Gastrocnemius medialis (tissue), 4 donors: Measurements from ENCODE around the gene CACNA1B. TPM values are rescaled to one million over a fixed set of nuclear protein-coding genes. Genes with fewer than 3 reads are reported as not detected.
"Not testable (repeated sequence)": the region's sequence is repeated elsewhere in the genome, so short reads cannot be mapped to it uniquely, and the experiment has no call there.

Experiments used
- ATAC-seq, 2 donors: fragments of 150-250 bp; one replicate each; pipeline ENCODE4 v1.9.1; 2016
- DNase-seq, 2 donors: peaks; one replicate each; pipeline ENCODE4 v3.0.0-alpha.2; 2019
- H3K27ac ChIP-seq, 4 donors: fragments of 200-600 bp; sonication (generic); 1 replicate in 1 of 4; 2 replicates in 3 of 4; pipeline ENCODE4 v1.5.1; 2016 to 2018; ENCODE audit warnings: mild to moderate bottlenecking in 2 of 4, moderate library complexity in 1 of 4
- H3K27me3 ChIP-seq, 3 donors: fragments of 200-600 bp; sonication (generic) in 2 of 3; 1 replicate in 1 of 3; 2 replicates in 2 of 3; pipeline versions ENCODE4 v1.5.1 to v1.6.0; 2016 to 2019; ENCODE audit warnings: mild to moderate bottlenecking in 1 of 3, moderate library complexity in 1 of 3
- H3K36me3 ChIP-seq, 2 donors: fragments of 200-600 bp; sonication (generic) in 1 of 2; one replicate each; pipeline ENCODE4 v1.5.1; 2017 to 2018
- H3K4me1 ChIP-seq, 2 donors: fragments of 200-600 bp; sonication (generic) in 1 of 2; one replicate each; pipeline ENCODE4 v1.5.1; 2016 to 2017; ENCODE audit warnings: mild to moderate bottlenecking in 2 of 2
- H3K4me3 ChIP-seq, 4 donors: fragments of 200-600 bp; sonication (generic) in 3 of 4; 1 replicate in 1 of 4; 2 replicates in 3 of 4; pipeline ENCODE4 v1.5.1; 2016 to 2019; ENCODE audit warnings: mild to moderate bottlenecking in 2 of 4
- H3K9me3 ChIP-seq, 3 donors: fragments of 200-600 bp; sonication (generic) in 2 of 3; 1 replicate in 1 of 3; 2 replicates in 2 of 3; pipeline ENCODE4 v1.5.1; 2016 to 2019
- in situ Hi-C, 4 donors: fragments of 200-750 bp; cut with MboI; loops; one replicate each; pipeline versions ENCODE4 v1.15.0 to v1.8.0; 2017; ENCODE audit warnings: low sequenced_read_pairs in 4 of 4
- intact Hi-C: fragments of 100-400 bp; cut with DNase I; formaldehyde crosslinking; loops from one replicate; pipeline ENCODE4 v1.15.1; 2023; ENCODE audit warnings: low total_unique reads
- microRNA counts, 2 donors: library from miRNA; unstranded; fragments of <30 nt; microRNA quantifications; one replicate each; lab custom pipeline; 2016
- microRNA-seq, 2 donors: library from miRNA; unstranded; fragments of <30 nt; microRNA quantifications; one replicate each; pipeline ENCODE4, GENCODE V29; 2016; ENCODE audit warnings: borderline replicate concordance in 2 of 2
- total RNA-seq, 4 donors: library from RNA; depleted of rRNA; stranded (reverse); fragments of >200 nt; gene quantifications; one replicate each; pipeline versions ENCODE4 v1.1.0 to v1.2.3, GENCODE V29; 2016
- TF ChIP-seq, protein P1 (sequence below), 5 experiments: fragments of 450-650 bp in 3 of 5; fragments of 200-600 bp in 2 of 5; sonication (generic) in 2 of 5; IDR thresholded peaks in 4 of 5; conservative IDR thresholded peaks in 1 of 5; 1 replicate in 4 of 5; 2 replicates in 1 of 5; pipeline ENCODE4 v1.5.1; 2016 to 2019; ENCODE audit warnings: antibody characterized with exemption in 5 of 5, mild to moderate bottlenecking in 3 of 5, moderate library complexity in 3 of 5

CACNA1B gene
- total RNA-seq, 4 donors from 2014 or later: 0.07 TPM; not detected in 3

DNA sequence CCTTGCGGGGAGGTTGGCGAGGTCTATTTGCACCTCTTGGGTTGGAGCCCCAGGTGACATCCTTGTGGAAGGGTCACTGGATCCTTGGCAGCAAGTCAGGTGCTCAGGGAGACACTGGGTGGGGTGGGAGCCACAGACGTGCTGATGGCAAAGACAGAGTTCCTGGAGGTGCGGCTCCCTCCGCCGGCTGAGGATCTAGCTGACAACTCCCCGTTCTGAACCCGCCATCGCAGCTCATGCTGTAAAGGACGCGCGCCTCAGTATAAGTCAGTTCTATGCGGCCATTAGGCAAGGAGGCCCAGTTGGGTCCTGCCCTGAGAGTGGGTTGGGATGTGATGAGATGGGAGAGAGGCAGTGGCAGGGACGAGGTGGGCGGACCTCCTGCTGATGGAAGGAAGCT, 263.4 kb downstream of the CACNA1B start:
- ATAC-seq, H3K27ac ChIP-seq, H3K36me3 ChIP-seq, H3K4me1 ChIP-seq, H3K4me3 ChIP-seq, intact Hi-C loops, in situ Hi-C loops, H3K27me3 ChIP-seq, DNase-seq, H3K9me3 ChIP-seq: not testable (repeated sequence)

DNA sequence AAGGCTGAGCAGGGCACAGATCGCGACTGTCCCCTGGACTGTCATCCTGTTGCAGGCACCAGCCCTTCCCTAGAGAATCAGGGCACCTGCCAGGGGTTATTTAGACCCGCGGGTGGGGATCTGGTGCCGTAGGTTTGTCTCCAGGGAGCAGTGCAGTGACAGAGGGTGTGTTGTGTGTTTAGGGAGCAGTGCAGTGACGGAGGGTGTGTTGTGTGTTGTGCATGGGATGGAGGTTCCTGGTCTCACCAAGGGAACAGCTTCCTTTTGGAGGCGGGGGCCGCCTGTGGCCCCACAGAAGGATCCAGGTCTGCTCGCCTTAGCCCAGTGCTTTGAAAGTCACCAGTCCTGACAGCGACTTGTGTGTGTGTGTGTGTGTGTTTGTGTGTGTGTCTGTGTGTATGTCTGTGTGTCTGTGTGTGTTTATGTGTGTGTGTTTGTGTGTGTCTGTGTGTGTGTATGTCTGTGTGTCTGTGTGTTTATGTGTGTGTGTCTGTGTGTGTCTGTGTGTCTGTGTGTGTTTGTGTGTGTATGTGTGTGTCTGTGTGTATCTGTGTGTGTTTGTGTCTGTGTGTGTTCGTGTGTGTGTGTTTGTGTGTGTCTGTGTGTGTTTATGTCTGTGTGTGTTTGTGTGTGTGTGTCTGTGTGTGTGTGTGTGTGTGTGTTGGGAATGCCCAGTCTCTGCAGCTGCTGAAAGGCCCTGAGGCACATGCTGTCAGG, 265.1 kb downstream of the CACNA1B start:
- H3K27me3 ChIP-seq, H3K36me3 ChIP-seq, intact Hi-C loops, DNase-seq, in situ Hi-C loops, H3K4me1 ChIP-seq, H3K27ac ChIP-seq, H3K4me3 ChIP-seq, ATAC-seq, H3K9me3 ChIP-seq: not testable (repeated sequence)

DNA sequence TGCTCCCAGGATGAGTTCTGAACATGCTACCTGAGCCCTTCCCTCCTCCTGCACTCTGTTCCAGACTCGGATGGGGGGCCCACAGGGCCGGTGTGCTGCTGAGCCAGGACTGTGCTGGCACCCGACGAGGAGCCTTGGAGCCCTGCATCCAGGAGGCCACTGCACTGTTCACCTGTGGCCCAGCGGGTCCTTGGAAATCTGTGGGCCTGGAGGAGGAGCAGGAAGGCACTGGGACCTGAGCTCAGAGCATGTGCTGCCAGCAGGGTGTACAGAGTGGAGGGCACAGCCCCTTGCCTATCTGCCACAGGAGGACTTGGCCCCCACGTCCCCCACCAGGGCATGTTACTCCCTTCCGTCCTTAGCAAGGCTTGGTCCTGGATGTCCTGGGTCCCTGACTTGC, 265.9 kb downstream of the CACNA1B start:
- H3K9me3 ChIP-seq, H3K27me3 ChIP-seq, intact Hi-C loops, H3K4me1 ChIP-seq, H3K27ac ChIP-seq, ATAC-seq, H3K4me3 ChIP-seq, DNase-seq, in situ Hi-C loops, H3K36me3 ChIP-seq: not testable (repeated sequence)

DNA sequence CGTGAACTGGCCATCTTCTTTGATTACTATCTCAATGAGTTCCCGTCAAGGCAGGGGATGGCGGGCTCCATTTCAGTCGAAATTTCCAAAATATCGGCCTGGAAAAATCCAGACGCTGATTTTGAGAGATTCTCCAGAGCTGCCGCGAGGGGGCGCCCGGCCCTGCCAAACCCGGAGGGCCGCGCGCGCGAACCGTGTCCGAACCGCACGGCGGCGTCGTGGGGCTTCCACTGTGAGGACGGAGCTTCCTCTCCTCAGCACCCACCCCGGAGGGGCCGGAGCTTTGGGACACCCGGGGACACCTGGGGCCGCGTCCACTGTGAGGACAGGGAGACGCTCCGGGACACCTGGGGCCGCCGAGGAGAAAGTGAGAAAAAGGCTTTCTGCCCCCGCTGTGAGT, 270.0 kb downstream of the CACNA1B start:
- DNase-seq, H3K9me3 ChIP-seq, H3K36me3 ChIP-seq, H3K4me1 ChIP-seq, H3K27me3 ChIP-seq, ATAC-seq, H3K4me3 ChIP-seq, H3K27ac ChIP-seq, in situ Hi-C loops, intact Hi-C loops: not testable (repeated sequence)

DNA sequence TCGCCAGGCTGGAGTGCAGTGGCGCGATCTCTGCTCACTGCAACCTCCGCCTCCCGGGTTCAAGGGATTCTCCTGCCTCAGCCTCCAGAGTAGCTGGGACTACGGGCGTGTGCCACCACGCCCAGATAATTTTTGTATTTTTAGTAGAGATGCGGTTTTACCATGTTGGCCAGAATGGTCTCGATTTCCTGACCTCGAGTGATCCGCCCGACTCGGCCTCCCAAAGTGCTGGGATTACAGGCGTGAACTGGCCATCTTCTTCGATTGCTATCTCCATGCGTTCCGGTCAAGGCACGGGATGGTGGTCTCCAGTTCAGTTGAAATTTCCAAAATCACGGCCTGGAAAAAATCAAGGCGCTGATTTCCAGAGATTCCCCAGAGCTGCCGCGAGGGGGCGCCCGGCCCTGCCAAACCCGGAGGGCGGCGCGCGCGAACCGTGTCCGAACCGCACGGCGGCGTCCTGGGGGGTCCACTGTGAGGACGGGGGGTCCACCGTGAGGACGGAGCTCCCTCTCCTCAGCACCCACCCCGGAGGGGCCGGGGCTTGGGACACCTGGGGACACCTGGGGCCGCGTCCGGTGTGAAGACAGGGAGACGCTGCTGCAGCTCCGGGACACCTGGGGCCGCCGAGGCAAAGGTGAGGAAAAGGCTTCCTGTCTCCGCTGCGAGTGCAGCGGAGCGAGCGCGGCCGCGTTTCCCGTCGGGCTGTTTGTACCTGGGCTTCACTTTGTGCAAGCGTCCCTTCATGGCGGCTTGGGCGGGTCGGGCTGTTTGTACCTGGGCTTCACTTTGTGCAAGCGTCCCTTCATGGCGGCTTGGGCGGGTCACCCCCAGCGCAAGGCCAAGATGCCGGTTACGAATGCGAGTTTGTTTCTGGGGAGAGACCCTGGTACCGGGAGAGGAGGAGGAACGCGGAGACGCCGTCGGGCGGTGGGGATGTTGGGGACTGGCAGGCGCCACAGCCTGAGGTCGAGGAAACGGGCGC, 272.4 kb downstream of the CACNA1B start:
- in situ Hi-C loops, intact Hi-C loops: not testable (repeated sequence)
- peak overlapping the region in 3 of 4 donors; percentile 7 to 27 (median 17) for H3K4me3 ChIP-seq

DNA sequence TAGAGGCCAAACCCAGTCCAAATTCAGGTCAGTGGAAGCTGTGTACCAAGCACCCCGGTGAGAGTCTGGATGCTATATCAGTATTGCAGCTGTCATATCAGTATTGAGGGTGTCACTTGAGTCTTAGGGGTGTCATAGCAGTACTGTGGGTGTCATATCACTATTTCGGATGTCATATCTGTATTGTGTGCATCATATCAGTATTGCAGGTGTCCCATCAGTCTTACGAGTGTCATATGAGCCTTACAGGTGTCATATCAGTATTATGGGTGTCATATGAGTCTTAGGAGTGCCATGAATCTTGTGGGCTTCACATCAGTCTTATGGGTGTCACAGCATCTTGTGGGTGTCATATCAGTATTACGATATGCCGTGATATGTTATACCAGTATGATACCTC, 278.2 kb downstream of the CACNA1B start:
- in situ Hi-C loops, ATAC-seq, H3K9me3 ChIP-seq, H3K4me1 ChIP-seq, H3K27ac ChIP-seq, DNase-seq, H3K27me3 ChIP-seq, H3K4me3 ChIP-seq, intact Hi-C loops, H3K36me3 ChIP-seq: not testable (repeated sequence)

More for the DNA sequence above, 272.4 kb downstream of the CACNA1B start:
- not testable (repeated sequence) for DNase-seq, H3K27me3 ChIP-seq, ATAC-seq, H3K36me3 ChIP-seq, H3K27ac ChIP-seq, H3K4me1 ChIP-seq, H3K9me3 ChIP-seq
- TF ChIP-seq, protein P1, sequence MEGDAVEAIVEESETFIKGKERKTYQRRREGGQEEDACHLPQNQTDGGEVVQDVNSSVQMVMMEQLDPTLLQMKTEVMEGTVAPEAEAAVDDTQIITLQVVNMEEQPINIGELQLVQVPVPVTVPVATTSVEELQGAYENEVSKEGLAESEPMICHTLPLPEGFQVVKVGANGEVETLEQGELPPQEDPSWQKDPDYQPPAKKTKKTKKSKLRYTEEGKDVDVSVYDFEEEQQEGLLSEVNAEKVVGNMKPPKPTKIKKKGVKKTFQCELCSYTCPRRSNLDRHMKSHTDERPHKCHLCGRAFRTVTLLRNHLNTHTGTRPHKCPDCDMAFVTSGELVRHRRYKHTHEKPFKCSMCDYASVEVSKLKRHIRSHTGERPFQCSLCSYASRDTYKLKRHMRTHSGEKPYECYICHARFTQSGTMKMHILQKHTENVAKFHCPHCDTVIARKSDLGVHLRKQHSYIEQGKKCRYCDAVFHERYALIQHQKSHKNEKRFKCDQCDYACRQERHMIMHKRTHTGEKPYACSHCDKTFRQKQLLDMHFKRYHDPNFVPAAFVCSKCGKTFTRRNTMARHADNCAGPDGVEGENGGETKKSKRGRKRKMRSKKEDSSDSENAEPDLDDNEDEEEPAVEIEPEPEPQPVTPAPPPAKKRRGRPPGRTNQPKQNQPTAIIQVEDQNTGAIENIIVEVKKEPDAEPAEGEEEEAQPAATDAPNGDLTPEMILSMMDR (IDR thresholded peaks at IDR 0.05 in 4 of 5, conservative IDR thresholded peaks at IDR 0.05 in 1 of 5): peak in 2 of 5 experiments; percentile 13 to 39

DNA sequence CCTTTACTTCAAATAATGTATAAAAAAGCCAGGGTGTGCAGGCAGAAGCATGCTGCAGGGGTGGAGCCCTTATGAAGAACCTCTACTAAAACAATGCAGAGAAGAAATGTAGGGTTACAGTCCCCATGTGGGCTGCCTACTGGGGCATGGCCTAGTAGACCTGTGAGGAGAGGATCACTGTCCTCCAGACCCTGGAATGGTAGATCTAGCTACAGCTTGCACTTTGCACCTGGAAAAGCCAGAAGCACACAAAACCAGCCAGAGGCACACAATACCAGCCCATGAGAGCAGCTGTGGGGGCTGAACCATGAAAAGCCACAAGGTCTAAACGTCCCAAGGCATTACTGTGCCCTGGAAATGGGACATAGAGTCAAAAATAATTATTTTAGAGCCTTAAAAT, 289.2 kb downstream of the CACNA1B start:
- H3K9me3 ChIP-seq, H3K4me3 ChIP-seq, ATAC-seq, DNase-seq, H3K27ac ChIP-seq, in situ Hi-C loops, H3K4me1 ChIP-seq, H3K27me3 ChIP-seq, intact Hi-C loops, H3K36me3 ChIP-seq: not testable (repeated sequence)

MicroRNAs encoded within 50 kb of the gene (microRNA counts, 767-probe panel; counts per million panel counts)
- microRNA hsa-miR-602 (lab: Ali Mortazavi, UCI): 356 to 448 counts per million in 2 donors

Small RNAs within 50 kb of the gene (microRNA-seq; reads per million reads assigned to microRNA genes)
- 0 reads per million in 2 donors for gene MIR602
